Stimulated activated CD4-positive, alpha-beta T cell treated with anti-CD3 and anti-CD28 coated beads, Interleukin-12 subunit alpha, Interleukin-12 subunit beta, amount 100 ng/mL, for 48 hours (primary cell): ENCODE measurements around the gene ORMDL1.
"Not testable (repeated sequence)": the region's sequence is repeated elsewhere in the genome, so short reads cannot be mapped to it uniquely, and the experiment has no call there.

Experiments used
- DNase-seq, 3 donors: peaks; one replicate each; pipeline ENCODE4 v3.0.0-alpha.2; 2020; ENCODE audit warnings: low read depth in 2 of 3, low spot score in 1 of 3

The ORMDL1 gene

DNA sequence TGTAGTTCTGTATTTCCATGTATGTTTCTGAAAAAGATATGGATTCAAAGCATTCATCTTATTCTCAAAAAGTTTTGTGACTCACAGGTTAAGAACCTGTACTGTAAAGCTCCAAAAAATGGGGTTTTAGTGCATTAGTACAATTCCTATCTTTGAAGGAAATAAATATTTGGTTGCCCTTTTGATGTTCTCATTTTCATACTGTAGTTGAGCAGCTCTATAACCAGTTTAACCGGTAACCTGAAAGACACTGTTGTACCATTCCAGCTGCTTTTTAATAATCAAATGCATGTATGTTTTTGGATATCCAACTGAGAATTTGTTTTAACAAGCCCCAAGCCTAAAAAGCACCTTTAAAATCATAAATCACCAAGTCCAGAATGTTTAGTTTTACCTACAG lies 11.9 kb downstream of the ORMDL1 start:
- no peak for DNase-seq

DNA sequence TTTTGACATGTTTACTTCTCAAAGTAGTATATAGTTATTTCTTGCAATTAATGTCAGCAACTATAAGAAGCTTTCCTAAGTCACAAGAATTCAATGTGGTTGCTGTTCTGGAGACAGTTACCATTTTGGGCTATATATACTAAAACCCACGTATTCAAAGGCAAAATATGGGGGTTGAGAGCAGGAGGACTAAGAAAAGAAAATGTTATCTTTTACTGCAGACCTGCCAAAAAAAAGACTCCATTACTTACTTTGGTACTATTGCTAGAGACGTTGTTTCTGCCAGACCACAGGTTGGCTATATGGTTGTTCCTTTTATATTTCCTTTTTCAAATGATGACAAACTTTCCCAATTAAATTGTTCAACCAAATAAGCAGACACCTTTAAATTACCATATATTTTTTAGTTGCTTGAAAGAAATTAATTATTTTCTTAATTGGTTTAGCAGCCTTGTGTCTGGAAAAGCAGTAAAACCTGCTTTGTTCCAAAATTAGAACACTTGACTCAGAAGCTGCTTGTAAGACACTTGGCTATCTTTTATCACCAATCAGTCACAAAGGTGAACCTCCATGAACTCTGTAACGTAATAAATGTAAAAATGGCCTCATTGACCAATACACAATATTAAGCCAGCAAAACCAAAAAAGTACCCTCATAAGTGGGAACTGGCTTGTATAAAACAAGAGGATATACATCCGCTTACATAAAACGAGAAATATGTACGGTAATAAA lies 13.4 kb downstream of the ORMDL1 start:
- no peak for DNase-seq

DNA sequence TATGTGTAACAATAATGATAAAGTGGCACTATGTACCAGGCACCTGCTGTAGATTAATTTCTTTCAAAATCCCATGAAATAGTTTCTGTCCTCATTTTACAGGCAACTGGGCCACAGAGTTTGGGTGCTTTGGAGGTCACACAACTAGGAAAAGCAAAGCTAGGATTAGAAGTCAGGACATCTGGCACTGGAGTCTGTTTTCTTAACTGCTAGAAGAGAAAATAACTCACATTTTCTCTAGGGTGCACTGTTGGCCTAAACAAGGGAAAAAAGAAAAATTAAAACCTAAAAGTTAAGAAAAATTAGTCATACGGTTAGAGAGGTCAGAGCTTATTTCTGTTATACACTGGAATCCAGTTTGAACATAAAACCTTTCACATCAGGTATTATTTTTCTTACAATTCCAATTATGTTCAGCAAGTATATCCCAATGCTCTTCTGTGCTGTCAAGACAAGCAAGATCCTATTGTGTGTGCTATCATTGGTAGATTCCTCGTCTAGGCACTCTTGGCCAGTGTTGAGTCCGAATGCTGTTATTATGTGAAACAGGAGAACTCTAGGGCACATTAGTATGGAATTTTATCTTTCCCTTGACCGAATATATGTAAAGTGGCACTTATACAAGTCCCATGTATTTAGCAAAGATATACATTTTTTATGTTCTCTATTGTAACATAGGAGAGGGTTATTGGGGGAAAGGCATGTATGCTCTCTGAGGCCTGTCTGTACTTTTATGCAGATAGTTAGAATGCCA lies 20.1 kb downstream of the ORMDL1 start:
- no peak for DNase-seq

DNA sequence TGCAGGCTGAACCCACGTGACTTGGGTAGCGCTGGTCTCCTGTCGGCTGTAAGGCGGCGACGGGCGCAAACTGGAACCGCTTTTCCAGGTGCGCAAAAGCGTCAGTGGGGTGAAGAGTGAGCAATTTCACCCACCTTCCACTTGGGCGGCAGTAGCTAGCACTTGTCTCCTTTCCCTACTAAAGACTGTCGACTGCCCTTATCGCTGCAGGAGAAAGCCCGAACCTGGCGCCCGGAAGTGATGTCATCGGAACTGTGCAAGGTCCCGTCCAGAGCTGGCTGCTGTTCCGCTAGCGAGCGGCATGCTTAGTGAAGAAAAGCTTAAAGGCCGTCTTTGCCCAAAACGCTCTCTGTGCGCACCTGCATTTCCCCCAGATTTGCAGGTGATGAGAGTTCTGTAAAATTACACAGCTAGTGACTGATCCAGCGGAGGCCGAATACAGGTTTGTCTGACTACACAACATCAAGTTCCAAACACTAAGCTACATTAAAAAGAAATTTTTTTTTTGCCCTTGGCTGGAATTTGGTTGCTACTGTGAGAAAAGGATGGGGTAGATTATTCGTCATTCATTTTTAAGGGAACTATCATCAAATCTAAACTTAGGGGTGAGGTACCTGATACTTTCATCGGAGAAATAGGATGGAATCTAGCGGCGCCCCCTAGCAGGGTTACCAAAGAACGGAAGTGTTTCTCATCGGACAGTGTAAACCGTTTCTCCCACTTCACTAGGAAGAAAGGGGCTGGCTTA lies 21.4 kb downstream of the ORMDL1 start, which contains the start of gene OSGEPL1:
TSS of gene OSGEPL1 (minus strand) at position 242 of the 748 bp plus-strand sequence. CDS start 1,152 bp downstream, outside the sequence.
- DNase-seq, result peak; percentile 81 to 90 (median 90)

DNA sequence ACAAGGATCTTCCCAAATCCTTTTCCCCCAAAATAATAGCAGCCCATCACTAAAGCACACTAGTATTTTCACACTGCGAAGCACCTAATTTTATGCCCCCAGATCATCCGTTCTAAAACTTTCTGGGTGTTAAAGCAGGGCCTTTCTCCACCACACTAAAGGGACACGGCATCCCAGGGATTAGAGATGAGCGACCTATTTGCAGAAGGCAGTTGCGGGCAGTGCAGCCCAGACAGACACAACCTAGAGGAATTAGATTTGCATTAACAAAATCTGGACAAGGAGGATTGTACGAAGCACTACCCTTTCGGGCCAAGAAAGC lies 21.9 kb downstream of the ORMDL1 start:
- DNase-seq, result no peak

DNA sequence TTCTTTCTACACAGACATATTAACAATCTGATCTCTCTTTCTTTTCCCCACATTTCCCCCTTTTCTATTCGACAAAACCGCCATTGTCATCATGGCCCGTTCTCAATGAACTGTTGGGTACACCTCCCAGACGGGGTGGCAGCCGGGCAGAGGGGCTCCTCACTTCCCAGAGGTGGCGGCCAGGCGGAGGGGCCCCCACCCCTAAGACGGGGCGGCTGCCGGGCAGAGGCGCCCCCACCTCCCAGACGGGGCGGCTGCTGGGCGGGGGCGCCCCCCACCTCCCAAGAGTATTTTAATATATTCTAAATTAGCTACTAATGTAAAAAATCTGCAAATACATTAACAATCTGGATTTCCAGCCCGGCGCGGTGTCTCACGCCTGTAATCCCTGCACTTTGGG lies 24.0 kb downstream of the ORMDL1 start:
- DNase-seq, result not testable (repeated sequence)

DNA sequence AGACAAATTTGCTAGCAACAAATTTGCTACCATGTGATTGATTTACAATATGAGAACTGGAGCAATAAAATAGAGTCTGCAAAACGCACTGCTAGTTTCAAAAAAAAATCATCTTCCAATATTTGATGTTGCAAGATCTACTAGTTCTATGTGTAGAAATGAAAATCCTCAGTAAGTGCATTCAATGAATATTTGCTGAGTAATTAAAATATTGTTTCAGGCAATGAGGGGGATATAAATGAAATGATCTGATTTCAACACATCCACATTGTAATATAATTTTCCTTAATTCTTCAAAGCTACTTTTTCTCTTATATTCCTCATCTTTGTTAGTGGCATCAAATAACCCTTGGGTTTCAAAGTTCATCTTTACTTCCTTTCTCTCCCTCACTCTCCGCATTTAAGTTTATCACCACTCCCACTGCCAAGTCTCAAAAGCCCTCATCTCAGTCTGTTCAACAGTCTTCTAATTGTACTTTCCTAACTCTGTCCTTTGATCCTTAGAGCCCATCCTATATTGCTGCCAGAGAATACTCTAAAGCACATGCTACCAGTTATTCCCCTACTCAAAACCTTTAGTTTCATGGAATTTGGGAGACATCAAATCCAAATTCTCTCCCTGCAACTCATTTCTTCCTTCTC lies 27.7 kb downstream of the ORMDL1 start:
- DNase-seq, result no peak

DNA sequence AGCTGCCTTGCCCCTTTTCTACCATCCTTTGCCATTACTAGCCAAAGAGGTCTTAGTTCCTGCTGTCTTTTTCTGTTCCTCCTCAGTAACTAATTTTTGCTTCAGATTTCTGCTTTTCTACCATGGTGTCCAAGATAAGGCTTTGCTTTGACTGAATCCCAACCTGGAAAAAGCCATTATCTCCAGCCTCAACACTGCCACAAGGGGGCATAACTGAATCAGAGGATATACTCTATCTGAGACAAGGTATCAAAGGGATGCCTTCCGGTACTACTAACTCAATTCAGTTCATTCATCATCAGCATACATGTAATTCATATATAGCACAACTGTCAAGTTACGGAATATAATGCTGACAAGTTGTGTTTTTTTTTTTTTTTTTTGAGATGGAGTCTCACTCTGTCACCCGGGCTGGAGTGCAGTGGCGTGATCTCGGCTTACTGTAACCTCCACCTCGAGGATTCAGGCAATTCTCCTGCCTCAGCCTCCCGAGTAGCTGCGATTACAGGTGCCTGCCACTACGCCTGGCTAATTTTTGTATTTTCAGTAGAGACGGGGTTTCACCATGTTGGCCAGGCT lies 33.0 kb downstream of the ORMDL1 start:
- peak in 1 of 3 donors; percentile 49 for DNase-seq

DNA sequence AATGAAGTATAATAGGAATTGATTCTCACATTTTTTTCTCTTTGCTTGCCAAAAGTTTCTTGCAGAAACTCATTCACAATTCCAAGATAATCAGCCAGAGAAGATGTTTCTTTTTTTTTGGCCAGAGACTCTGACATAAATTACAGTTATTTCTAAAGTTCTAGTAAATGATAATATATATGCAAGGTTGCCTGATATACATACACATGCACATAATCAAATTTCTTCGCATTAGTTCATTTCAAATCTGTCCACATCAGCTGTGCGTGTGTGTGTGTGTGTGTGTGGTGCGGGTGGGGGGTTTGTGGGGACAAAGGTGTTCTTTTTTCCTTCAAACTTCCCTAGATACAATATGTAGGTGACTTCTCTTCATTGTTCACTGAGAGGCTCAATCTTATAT lies 54.7 kb downstream of the ORMDL1 start:
- DNase-seq, result no peak

DNA sequence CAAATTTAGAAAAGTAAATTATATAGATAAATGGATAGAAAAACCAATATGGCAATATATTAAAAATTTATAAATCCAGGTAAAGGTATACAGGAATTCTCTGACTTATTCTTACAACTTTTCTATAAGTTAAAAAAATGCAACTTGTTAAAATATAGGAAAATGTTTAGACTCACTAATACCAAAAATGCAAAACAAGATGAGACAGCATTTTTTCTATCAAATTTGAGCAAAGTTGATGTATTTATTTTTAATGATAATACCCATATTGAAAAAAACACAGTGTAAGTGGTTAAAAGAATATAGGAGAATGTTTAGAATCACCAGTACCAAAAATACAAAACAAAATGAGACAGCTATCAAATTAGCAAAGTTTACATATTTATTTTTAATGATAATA lies 57.3 kb downstream of the ORMDL1 start:
- no peak for DNase-seq

DNA sequence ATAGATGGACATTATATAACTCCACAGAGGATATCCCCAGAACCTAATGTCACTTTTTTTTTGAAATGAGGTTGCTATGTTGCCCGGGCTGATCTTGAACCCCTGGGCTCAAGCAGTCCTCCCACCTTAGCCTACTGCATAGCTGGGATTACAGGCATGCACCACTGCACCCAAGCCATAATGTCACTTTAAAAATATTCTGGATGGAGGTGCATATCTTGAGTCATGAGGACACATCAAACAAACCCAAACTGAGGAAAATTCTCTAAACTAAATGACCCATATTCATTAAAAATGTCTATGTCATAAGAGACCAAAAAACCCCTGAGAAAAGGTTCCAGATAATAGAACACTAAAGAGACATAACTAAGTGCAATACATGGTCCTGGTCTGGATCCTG lies 57.9 kb downstream of the ORMDL1 start:
- DNase-seq, result no peak

DNA sequence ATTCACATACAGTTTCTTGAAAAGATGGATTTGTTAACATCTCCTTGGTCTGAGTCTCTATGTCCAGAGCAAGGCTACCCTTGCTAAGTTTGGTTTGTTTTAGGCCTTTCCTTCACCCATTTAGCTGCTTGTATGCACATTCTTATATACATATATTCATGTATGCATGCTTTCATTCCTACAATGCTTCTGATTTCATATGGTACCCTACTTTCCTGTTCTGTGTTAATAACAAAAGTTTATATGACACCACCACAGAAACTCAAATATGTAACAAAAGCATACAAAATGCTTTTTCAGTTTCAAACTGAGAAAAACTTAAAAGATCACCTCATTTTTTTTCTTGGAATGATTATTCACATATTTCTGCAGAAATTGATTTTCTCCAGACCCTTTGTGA lies 60.9 kb downstream of the ORMDL1 start:
- no peak for DNase-seq
